HEK293 (cell line): Measurements from ENCODE around the gene RBMXL3.

ENCODE experiments used
- CTCF ChIA-PET: fragments of 350-600 bp; formaldehyde crosslinking; extraction: SDS; loops from one replicate; lab custom pipeline; 2021; ENCODE audit warnings: antibody characterized with exemption; lab: Yijun Ruan, JAX
- POLR2A ChIA-PET: fragments of 300-600 bp; formaldehyde crosslinking; extraction: SDS; loops from one replicate; lab custom pipeline; 2020; ENCODE audit warnings: antibody characterized with exemption, inconsistent platforms; lab: Yijun Ruan, JAX
- H3K27ac ChIP-seq: fragments of 200-500 bp; sonication (Bioruptor generic); 2 replicates; pipeline ENCODE4 v1.5.1; 2014; ENCODE audit warnings: low read depth, low read length, control low read depth, inconsistent platforms; ENCODE audit errors: extremely low read depth
- H3K36me3 ChIP-seq, 2 experiments: fragments of 200-500 bp in 1 of 2; sonication (Bioruptor generic) in 1 of 2; 1 replicate in 1 of 2; 2 replicates in 1 of 2; pipeline ENCODE4 v1.5.1; 2014 to 2017; ENCODE audit warnings: inconsistent platforms in 2 of 2, low read length in 2 of 2; ENCODE audit not compliant: control insufficient read depth in 2 of 2, insufficient read depth in 1 of 2
- H3K4me1 ChIP-seq: fragments of 200-500 bp; sonication (Bioruptor generic); 2 replicates; pipeline ENCODE4 v1.5.1; 2014; ENCODE audit warnings: mild to moderate bottlenecking, low read length, inconsistent platforms; ENCODE audit not compliant: control insufficient read depth, insufficient read depth
- H3K4me3 ChIP-seq: 2 replicates; pipeline ENCODE4 v1.5.1; 2011; ENCODE audit warnings: low read depth, mild to moderate bottlenecking, control low read depth, low read length, moderate library complexity
- H3K9me3 ChIP-seq: fragments of 200-500 bp; sonication (Bioruptor generic); 2 replicates; pipeline ENCODE4 v1.5.1; 2014; ENCODE audit warnings: low read depth, low read length, inconsistent platforms; ENCODE audit not compliant: control insufficient read depth, insufficient read depth
- BCL11B ChIP-seq: fragments of 450-650 bp; formaldehyde crosslinking; IDR thresholded peaks from 2 replicates; pipeline ENCODE4 v1.5.1; 2016; ENCODE audit warnings: low read depth, missing biosample characterization, missing genetic modification characterization
- MZF1 ChIP-seq: fragments of 450-650 bp; formaldehyde crosslinking; IDR thresholded peaks from 2 replicates; pipeline ENCODE4 v1.5.1; 2017; ENCODE audit warnings: missing biosample characterization, missing genetic modification characterization, borderline replicate concordance
- SETDB1 ChIP-seq: IDR thresholded peaks from one replicate; pipeline ENCODE4 v1.6.1; 2017; ENCODE audit warnings: mild to moderate bottlenecking, low read length, moderate library complexity, mixed read lengths; ENCODE audit not compliant: insufficient read length
- ZFP3 ChIP-seq: fragments of 450-650 bp; formaldehyde crosslinking; IDR thresholded peaks from 2 replicates; pipeline ENCODE4 v1.5.1; 2016; ENCODE audit warnings: low read depth, missing biosample characterization, missing genetic modification characterization
- ZNF121 ChIP-seq: fragments of 450-650 bp; formaldehyde crosslinking; IDR thresholded peaks from 2 replicates; pipeline ENCODE4 v1.5.1; 2016; ENCODE audit warnings: missing biosample characterization, missing genetic modification characterization
- ZNF132 ChIP-seq: fragments of 450-650 bp; formaldehyde crosslinking; IDR thresholded peaks from 2 replicates; pipeline ENCODE4 v1.5.1; 2017; ENCODE audit warnings: missing biosample characterization, missing genetic modification characterization, borderline replicate concordance
- ZNF155 ChIP-seq: fragments of 450-650 bp; formaldehyde crosslinking; IDR thresholded peaks from 2 replicates; pipeline ENCODE4 v1.5.1; 2016; ENCODE audit warnings: missing biosample characterization, missing genetic modification characterization
- ZNF184 ChIP-seq: fragments of 450-650 bp; IDR thresholded peaks from 2 replicates; pipeline ENCODE4 v1.5.1; 2018; ENCODE audit warnings: missing biosample characterization, mild to moderate bottlenecking, missing genetic modification characterization
- ZNF341 ChIP-seq: fragments of 450-650 bp; formaldehyde crosslinking; IDR thresholded peaks from 2 replicates; pipeline ENCODE4; 2016; ENCODE audit warnings: low read depth, missing biosample characterization, missing genetic modification characterization
- ZNF391 ChIP-seq: fragments of 450-650 bp; formaldehyde crosslinking; IDR thresholded peaks from 2 replicates; pipeline ENCODE4 v1.5.1; 2016; ENCODE audit warnings: low read depth, missing biosample characterization, missing genetic modification characterization, borderline replicate concordance
- ZNF585B ChIP-seq: fragments of 450-650 bp; formaldehyde crosslinking; IDR thresholded peaks from 2 replicates; pipeline ENCODE4 v1.5.1; 2016; ENCODE audit warnings: missing biosample characterization, missing genetic modification characterization
- ZNF629 ChIP-seq: fragments of 450-650 bp; formaldehyde crosslinking; IDR thresholded peaks from 2 replicates; pipeline ENCODE4 v1.5.1; 2017; ENCODE audit warnings: missing biosample characterization, missing genetic modification characterization
- ZNF658 ChIP-seq: fragments of 450-650 bp; formaldehyde crosslinking; IDR thresholded peaks from 2 replicates; pipeline ENCODE4; 2016; ENCODE audit warnings: missing biosample characterization, missing genetic modification characterization
- ZNF777 ChIP-seq: fragments of 450-650 bp; formaldehyde crosslinking; IDR thresholded peaks from 2 replicates; pipeline ENCODE4 v1.5.1; 2017; ENCODE audit warnings: missing biosample characterization, missing genetic modification characterization, borderline replicate concordance
- ZNF785 ChIP-seq: fragments of 450-650 bp; formaldehyde crosslinking; IDR thresholded peaks from 2 replicates; pipeline ENCODE4 v1.5.1; 2016; ENCODE audit warnings: missing biosample characterization, missing genetic modification characterization
- ZXDB ChIP-seq: fragments of 450-650 bp; formaldehyde crosslinking; IDR thresholded peaks from 2 replicates; pipeline ENCODE4 v1.5.1; 2016; ENCODE audit warnings: missing biosample characterization, missing genetic modification characterization
- TF ChIP-seq, protein P1 (sequence below): fragments of 450-650 bp; formaldehyde crosslinking; conservative IDR thresholded peaks from 2 replicates; pipeline ENCODE4 v1.5.1; 2016; ENCODE audit warnings: low read depth, missing biosample characterization, missing genetic modification characterization
- TF ChIP-seq, protein P2 (sequence below): fragments of 450-650 bp; formaldehyde crosslinking; IDR thresholded peaks from 2 replicates; pipeline ENCODE4 v1.5.1; 2016; ENCODE audit warnings: missing biosample characterization, missing genetic modification characterization
- TF ChIP-seq, protein P3 (sequence below): fragments of 450-650 bp; formaldehyde crosslinking; IDR thresholded peaks from 2 replicates; pipeline ENCODE4 v1.5.1; 2016; ENCODE audit warnings: missing biosample characterization, missing genetic modification characterization, low read depth
- TF ChIP-seq, protein P4 (sequence below): fragments of 450-650 bp; formaldehyde crosslinking; IDR thresholded peaks from 2 replicates; pipeline ENCODE4 v1.5.1; 2016; ENCODE audit warnings: missing biosample characterization, missing genetic modification characterization
- TF ChIP-seq, protein P5 (sequence below): fragments of 450-650 bp; formaldehyde crosslinking; conservative IDR thresholded peaks from 2 replicates; pipeline ENCODE4 v1.5.1; 2016; ENCODE audit warnings: low read depth, missing biosample characterization, missing genetic modification characterization

The RBMXL3 gene

DNA sequence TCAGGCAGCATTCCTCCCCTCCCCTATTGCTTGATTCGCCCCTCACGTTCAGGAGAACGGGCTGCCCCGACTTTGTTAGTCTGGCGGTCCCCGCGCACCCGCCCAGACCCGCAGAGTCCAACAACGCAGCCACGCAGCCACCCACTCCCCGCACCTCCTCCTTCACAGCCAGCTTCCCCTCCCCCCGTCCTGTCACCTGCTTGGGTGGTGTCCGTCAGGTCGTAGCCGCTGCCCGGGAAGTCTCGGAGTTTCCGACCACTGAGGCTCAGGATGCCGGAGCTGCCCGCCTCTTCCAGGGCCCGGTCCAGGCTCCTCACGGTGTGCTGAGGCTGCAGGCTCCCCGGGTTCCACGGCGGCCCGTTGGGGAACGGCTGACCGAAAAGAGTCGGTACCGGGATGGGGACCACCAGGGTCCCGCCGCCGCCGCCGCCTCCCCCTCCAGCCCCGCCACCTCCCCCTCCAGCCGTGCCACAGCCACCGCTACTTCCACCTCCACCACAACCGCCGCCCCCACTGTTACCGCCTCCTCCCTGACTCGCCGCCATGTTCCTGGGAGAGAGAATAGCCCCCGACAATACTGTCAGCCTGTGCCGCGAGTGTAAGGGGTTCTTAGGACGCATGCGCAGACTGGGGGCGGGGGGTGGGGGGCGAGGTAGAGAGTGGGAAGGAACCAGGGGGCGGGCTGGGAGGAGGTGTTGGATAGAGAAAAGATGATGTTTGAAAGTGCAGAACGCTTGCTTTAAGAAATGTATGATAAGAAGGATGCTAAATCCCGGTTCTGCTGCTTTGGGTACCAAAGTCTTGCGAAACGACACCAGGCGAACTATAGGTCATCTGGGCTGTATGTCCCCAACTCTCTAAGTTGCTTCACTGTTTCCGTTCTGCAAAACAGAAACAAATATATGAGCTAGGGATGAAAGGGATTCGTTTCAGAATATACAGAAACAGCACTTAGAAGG is 44.6 kb downstream of the RBMXL3 start, which contains the start of gene LRCH2 (continued):
- peak; percentile 24; the same call in 1 of the 2 replicates for TF ChIP-seq ZNF341 (tag by site-specific recombination)
- TF ChIP-seq, protein P1, sequence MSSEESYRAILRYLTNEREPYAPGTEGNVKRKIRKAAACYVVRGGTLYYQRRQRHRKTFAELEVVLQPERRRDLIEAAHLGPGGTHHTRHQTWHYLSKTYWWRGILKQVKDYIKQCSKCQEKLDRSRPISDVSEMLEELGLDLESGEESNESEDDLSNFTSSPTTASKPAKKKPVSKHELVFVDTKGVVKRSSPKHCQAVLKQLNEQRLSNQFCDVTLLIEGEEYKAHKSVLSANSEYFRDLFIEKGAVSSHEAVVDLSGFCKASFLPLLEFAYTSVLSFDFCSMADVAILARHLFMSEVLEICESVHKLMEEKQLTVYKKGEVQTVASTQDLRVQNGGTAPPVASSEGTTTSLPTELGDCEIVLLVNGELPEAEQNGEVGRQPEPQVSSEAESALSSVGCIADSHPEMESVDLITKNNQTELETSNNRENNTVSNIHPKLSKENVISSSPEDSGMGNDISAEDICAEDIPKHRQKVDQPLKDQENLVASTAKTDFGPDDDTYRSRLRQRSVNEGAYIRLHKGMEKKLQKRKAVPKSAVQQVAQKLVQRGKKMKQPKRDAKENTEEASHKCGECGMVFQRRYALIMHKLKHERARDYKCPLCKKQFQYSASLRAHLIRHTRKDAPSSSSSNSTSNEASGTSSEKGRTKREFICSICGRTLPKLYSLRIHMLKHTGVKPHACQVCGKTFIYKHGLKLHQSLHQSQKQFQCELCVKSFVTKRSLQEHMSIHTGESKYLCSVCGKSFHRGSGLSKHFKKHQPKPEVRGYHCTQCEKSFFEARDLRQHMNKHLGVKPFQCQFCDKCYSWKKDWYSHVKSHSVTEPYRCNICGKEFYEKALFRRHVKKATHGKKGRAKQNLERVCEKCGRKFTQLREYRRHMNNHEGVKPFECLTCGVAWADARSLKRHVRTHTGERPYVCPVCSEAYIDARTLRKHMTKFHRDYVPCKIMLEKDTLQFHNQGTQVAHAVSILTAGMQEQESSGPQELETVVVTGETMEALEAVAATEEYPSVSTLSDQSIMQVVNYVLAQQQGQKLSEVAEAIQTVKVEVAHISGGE (tag by site-specific recombination): 0 out of 2 replicates have a peak, but pooled peaks have one; percentile 12
- 0 out of 2 replicates have a peak, but pooled peaks have one; percentile 47 for TF ChIP-seq ZXDB (tag by site-specific recombination)
- TF ChIP-seq ZNF121: no peak
- TF ChIP-seq ZNF155 (tag by site-specific recombination): no peak
- TF ChIP-seq BCL11B (tag by site-specific recombination): no peak
- TF ChIP-seq SETDB1: no peak
- no peak for TF ChIP-seq ZNF184 (tag by site-specific recombination)
- TF ChIP-seq ZNF391 (tag by site-specific recombination): no peak

DNA sequence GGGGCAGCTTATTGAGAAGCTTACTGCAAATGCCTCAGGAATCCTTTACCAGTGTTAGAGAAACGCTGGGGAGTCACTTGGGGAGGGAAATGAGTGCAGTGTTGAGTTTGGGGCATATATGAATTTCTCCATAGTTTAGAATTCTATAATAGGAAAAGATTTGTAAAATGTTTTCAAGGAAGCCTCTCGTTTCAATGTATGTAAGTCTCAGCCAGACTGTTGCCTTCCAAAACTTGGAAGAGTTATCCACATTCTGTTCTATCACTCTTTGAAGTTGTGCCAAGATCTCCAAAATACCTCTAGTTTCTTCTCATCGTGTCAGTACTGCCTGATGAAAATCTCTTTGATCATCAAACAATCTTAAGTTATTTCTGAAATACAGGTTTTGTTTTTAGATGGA is 45.3 kb downstream of the RBMXL3 start:
- peak overlapping the region; percentile 54 for H3K4me3 ChIP-seq
- H3K9me3 ChIP-seq: no peaks in the 10 kb centered on the region
- ChIA-PET CTCF (no interaction called here), POLR2A (interaction anchor here (0.7 kb wide), 1 partner anchor 25 kb away, joined by 4 read pairs; no protein-coding TSS in a partner anchor)
- H3K4me1 ChIP-seq: peaks cover 22% of the 10 kb centered on the region; the same call in 1 of the 2 replicates
- peak overlapping the region; percentile 44 for H3K27ac ChIP-seq
- H3K36me3 ChIP-seq: no peaks in the 10 kb centered on the region
- TF ChIP-seq, protein P2, sequence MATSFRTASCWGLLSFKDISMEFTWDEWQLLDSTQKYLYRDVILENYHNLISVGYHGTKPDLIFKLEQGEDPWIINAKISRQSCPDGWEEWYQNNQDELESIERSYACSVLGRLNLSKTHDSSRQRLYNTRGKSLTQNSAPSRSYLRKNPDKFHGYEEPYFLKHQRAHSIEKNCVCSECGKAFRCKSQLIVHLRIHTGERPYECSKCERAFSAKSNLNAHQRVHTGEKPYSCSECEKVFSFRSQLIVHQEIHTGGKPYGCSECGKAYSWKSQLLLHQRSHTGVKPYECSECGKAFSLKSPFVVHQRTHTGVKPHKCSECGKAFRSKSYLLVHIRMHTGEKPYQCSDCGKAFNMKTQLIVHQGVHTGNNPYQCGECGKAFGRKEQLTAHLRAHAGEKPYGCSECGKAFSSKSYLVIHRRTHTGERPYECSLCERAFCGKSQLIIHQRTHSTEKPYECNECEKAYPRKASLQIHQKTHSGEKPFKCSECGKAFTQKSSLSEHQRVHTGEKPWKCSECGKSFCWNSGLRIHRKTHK: no peak
- TF ChIP-seq ZFP3 (tag by site-specific recombination) (no peak), ZNF658 (tag by site-specific recombination) (no peak), MZF1 (tag by site-specific recombination) (no peak), ZNF777 (tag by site-specific recombination) (no peak), ZNF132 (tag by site-specific recombination) (no peak), ZNF785 (tag by site-specific recombination) (no peak), ZNF585B (tag by site-specific recombination) (no peak), ZNF629 (tag by site-specific recombination) (no peak)
- TF ChIP-seq, protein P3, sequence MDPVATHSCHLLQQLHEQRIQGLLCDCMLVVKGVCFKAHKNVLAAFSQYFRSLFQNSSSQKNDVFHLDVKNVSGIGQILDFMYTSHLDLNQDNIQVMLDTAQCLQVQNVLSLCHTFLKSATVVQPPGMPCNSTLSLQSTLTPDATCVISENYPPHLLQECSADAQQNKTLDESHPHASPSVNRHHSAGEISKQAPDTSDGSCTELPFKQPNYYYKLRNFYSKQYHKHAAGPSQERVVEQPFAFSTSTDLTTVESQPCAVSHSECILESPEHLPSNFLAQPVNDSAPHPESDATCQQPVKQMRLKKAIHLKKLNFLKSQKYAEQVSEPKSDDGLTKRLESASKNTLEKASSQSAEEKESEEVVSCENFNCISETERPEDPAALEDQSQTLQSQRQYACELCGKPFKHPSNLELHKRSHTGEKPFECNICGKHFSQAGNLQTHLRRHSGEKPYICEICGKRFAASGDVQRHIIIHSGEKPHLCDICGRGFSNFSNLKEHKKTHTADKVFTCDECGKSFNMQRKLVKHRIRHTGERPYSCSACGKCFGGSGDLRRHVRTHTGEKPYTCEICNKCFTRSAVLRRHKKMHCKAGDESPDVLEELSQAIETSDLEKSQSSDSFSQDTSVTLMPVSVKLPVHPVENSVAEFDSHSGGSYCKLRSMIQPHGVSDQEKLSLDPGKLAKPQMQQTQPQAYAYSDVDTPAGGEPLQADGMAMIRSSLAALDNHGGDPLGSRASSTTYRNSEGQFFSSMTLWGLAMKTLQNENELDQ (tag by site-specific recombination): no peak
- TF ChIP-seq, protein P4, sequence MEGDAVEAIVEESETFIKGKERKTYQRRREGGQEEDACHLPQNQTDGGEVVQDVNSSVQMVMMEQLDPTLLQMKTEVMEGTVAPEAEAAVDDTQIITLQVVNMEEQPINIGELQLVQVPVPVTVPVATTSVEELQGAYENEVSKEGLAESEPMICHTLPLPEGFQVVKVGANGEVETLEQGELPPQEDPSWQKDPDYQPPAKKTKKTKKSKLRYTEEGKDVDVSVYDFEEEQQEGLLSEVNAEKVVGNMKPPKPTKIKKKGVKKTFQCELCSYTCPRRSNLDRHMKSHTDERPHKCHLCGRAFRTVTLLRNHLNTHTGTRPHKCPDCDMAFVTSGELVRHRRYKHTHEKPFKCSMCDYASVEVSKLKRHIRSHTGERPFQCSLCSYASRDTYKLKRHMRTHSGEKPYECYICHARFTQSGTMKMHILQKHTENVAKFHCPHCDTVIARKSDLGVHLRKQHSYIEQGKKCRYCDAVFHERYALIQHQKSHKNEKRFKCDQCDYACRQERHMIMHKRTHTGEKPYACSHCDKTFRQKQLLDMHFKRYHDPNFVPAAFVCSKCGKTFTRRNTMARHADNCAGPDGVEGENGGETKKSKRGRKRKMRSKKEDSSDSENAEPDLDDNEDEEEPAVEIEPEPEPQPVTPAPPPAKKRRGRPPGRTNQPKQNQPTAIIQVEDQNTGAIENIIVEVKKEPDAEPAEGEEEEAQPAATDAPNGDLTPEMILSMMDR (tag by site-specific recombination): no peak
- TF ChIP-seq, protein P5, sequence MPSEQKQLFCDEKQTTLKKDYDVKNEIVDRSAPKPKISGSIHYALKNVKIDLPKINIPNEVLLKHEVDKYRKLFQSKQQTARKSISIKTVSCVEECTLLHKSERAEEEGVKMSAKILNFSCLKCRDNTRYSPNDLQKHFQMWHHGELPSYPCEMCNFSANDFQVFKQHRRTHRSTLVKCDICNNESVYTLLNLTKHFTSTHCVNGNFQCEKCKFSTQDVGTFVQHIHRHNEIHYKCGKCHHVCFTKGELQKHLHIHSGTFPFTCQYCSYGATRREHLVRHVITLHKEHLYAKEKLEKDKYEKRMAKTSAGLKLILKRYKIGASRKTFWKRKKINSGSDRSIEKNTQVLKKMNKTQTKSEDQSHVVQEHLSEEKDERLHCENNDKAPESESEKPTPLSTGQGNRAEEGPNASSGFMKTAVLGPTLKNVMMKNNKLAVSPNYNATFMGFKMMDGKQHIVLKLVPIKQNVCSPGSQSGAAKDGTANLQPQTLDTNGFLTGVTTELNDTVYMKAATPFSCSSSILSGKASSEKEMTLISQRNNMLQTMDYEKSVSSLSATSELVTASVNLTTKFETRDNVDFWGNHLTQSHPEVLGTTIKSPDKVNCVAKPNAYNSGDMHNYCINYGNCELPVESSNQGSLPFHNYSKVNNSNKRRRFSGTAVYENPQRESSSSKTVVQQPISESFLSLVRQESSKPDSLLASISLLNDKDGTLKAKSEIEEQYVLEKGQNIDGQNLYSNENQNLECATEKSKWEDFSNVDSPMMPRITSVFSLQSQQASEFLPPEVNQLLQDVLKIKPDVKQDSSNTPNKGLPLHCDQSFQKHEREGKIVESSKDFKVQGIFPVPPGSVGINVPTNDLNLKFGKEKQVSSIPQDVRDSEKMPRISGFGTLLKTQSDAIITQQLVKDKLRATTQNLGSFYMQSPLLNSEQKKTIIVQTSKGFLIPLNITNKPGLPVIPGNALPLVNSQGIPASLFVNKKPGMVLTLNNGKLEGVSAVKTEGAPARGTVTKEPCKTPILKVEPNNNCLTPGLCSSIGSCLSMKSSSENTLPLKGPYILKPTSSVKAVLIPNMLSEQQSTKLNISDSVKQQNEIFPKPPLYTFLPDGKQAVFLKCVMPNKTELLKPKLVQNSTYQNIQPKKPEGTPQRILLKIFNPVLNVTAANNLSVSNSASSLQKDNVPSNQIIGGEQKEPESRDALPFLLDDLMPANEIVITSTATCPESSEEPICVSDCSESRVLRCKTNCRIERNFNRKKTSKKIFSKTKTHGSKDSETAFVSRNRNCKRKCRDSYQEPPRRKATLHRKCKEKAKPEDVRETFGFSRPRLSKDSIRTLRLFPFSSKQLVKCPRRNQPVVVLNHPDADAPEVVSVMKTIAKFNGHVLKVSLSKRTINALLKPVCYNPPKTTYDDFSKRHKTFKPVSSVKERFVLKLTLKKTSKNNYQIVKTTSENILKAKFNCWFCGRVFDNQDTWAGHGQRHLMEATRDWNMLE (tag by site-specific recombination): no peak
